Measurements from ENCODE around the gene SLC37A3. TPM values are rescaled to one million over a fixed set of nuclear protein-coding genes. Genes with fewer than 3 reads are reported as not detected.
"Not testable (repeated sequence)": the region's sequence is repeated elsewhere in the genome, so short reads cannot be mapped to it uniquely, and the experiment has no call there.

SLC37A3 gene
- total RNA-seq, 1 donor from 2014 or later, result 44.9 TPM

- no peak for DNase-seq (ENCODE audit: low read depth, low spot score)
Observed at GRCh38 chr7:140348161-140348849, 50.0 kb downstream of the SLC37A3 start.

GRCh38 chr7:140347218-140347617, 51.1 kb downstream of the SLC37A3 start:
- no peak for DNase-seq (ENCODE audit: low read depth, low spot score)

- no peak for DNase-seq (ENCODE audit: low read depth, low spot score)
Observed at GRCh38 chr7:140345426-140345825, 52.9 kb downstream of the SLC37A3 start.

GRCh38 chr7:140342727-140343514, 55.4 kb downstream of the SLC37A3 start:
- DNase-seq (ENCODE audit: low read depth, low spot score), result no peak

GRCh38 chr7:140338959-140339358, 59.4 kb downstream of the SLC37A3 start:
- DNase-seq (ENCODE audit: low read depth, low spot score), result not testable (repeated sequence)

GRCh38 chr7:140334341-140335057, 63.8 kb downstream of the SLC37A3 start:
- no peak for DNase-seq (ENCODE audit: low read depth, low spot score)

- no peak for DNase-seq (ENCODE audit: low read depth, low spot score)
Observed at GRCh38 chr7:140333686-140334085, 64.6 kb downstream of the SLC37A3 start.

- no peak for DNase-seq (ENCODE audit: low read depth, low spot score)
Observed at GRCh38 chr7:140333223-140333622, 65.1 kb downstream of the SLC37A3 start.

- DNase-seq (ENCODE audit: low read depth, low spot score), result no peak
Observed at GRCh38 chr7:140330595-140330994, 67.7 kb downstream of the SLC37A3 start.

- DNase-seq (ENCODE audit: low read depth, low spot score), result no peak
Observed at GRCh38 chr7:140330128-140330527, 68.2 kb downstream of the SLC37A3 start.

- no peak for DNase-seq (ENCODE audit: low read depth, low spot score)
Observed at GRCh38 chr7:140327261-140327661, 71.1 kb downstream of the SLC37A3 start.

GRCh38 chr7:140326116-140326928, 72.0 kb downstream of the SLC37A3 start:
- peak; percentile 22 for DNase-seq (ENCODE audit: low read depth, low spot score)

- no peak for DNase-seq (ENCODE audit: low read depth, low spot score)
Observed at GRCh38 chr7:140325600-140325999, 72.7 kb downstream of the SLC37A3 start.

- DNase-seq (ENCODE audit: low read depth, low spot score), result no peak
Observed at GRCh38 chr7:140324714-140325113, 73.6 kb downstream of the SLC37A3 start.

- DNase-seq (ENCODE audit: low read depth, low spot score), result no peak
Observed at GRCh38 chr7:140322759-140323158, 75.6 kb downstream of the SLC37A3 start.

GRCh38 chr7:140320078-140320477, 78.3 kb downstream of the SLC37A3 start:
- not testable (repeated sequence) for DNase-seq (ENCODE audit: low read depth, low spot score)

- no peak for DNase-seq (ENCODE audit: low read depth, low spot score)
Observed at GRCh38 chr7:140317999-140318398, 80.3 kb downstream of the SLC37A3 start.

- no peak for DNase-seq (ENCODE audit: low read depth, low spot score)
Observed at GRCh38 chr7:140317597-140317996, 80.7 kb downstream of the SLC37A3 start.

GRCh38 chr7:140316165-140316661, 82.1 kb downstream of the SLC37A3 start:
- DNase-seq (ENCODE audit: low read depth, low spot score), result no peak

- DNase-seq (ENCODE audit: low read depth, low spot score), result no peak
Observed at GRCh38 chr7:140315498-140316164, 82.7 kb downstream of the SLC37A3 start.
